GM19099 (cell line): ENCODE measurements around the gene ARHGEF18.

Experiments
- POLR2A ChIP-seq: IDR thresholded peaks from 3 replicates; pipeline ENCODE4 v1.6.1; 2011; ENCODE audit warnings: low read depth; ENCODE audit not compliant: insufficient read length; ENCODE audit errors: extremely low read depth

Gene ARHGEF18

GRCh38 chr19:7340959-7341837 lies 7.5 kb upstream of the ARHGEF18 start:
- TF ChIP-seq POLR2A: no peak

GRCh38 chr19:7342143-7342542 lies 6.6 kb upstream of the ARHGEF18 start:
- no peak for TF ChIP-seq POLR2A

GRCh38 chr19:7346488-7346971 lies 2.2 kb upstream of the ARHGEF18 start:
- no peak for TF ChIP-seq POLR2A

- no peak for TF ChIP-seq POLR2A
Observed at GRCh38 chr19:7349231-7349591, 474 bp downstream of the ARHGEF18 start.

GRCh38 chr19:7349961-7350711 lies 1.4 kb downstream of the ARHGEF18 start:
- no peak for TF ChIP-seq POLR2A

- no peak for TF ChIP-seq POLR2A
Observed at GRCh38 chr19:7351861-7352260, 3.1 kb downstream of the ARHGEF18 start.

GRCh38 chr19:7355151-7355820 lies 6.5 kb downstream of the ARHGEF18 start:
- TF ChIP-seq POLR2A: no peak

GRCh38 chr19:7355871-7356270 lies 7.1 kb downstream of the ARHGEF18 start:
- TF ChIP-seq POLR2A: no peak

- TF ChIP-seq POLR2A: no peak
Observed at GRCh38 chr19:7356899-7357627, 8.3 kb downstream of the ARHGEF18 start.

GRCh38 chr19:7358102-7358597 lies 9.4 kb downstream of the ARHGEF18 start:
- TF ChIP-seq POLR2A: no peak

GRCh38 chr19:7360393-7360984 lies 11.8 kb downstream of the ARHGEF18 start:
- TF ChIP-seq POLR2A: no peak

GRCh38 chr19:7363225-7363624 lies 14.5 kb downstream of the ARHGEF18 start:
- TF ChIP-seq POLR2A: no peak

GRCh38 chr19:7366701-7367420 lies 18.1 kb downstream of the ARHGEF18 start:
- TF ChIP-seq POLR2A: no peak
